Left renal cortex interstitium (tissue), 4 donors: ENCODE measurements around the gene CIRBP. TPM values are rescaled to one million over a fixed set of nuclear protein-coding genes. Genes with fewer than 3 reads are reported as not detected.

ENCODE experiments used
- DNase-seq, 4 donors: peaks; one replicate each; pipeline ENCODE4 v3.0.0-alpha.2; 2013; ENCODE audit warnings: low read depth in 4 of 4, low spot score in 2 of 4, missing footprints in 1 of 4
- polyA plus RNA-seq, 4 donors: library from polyadenylated mRNA; unstranded; fragments of 120-200 nt; gene quantifications; one replicate each; pipeline ENCODE4 v1.2.1, GENCODE V29; 2013; ENCODE audit not compliant: insufficient read length in 4 of 4

The CIRBP gene
- polyA plus RNA-seq, 4 donors, result 787 to 1,013 (median 826) TPM

GRCh38 chr19:1229924-1230782, 39.0 kb upstream of the CIRBP start:
- DNase-seq, result no peak

DNA sequence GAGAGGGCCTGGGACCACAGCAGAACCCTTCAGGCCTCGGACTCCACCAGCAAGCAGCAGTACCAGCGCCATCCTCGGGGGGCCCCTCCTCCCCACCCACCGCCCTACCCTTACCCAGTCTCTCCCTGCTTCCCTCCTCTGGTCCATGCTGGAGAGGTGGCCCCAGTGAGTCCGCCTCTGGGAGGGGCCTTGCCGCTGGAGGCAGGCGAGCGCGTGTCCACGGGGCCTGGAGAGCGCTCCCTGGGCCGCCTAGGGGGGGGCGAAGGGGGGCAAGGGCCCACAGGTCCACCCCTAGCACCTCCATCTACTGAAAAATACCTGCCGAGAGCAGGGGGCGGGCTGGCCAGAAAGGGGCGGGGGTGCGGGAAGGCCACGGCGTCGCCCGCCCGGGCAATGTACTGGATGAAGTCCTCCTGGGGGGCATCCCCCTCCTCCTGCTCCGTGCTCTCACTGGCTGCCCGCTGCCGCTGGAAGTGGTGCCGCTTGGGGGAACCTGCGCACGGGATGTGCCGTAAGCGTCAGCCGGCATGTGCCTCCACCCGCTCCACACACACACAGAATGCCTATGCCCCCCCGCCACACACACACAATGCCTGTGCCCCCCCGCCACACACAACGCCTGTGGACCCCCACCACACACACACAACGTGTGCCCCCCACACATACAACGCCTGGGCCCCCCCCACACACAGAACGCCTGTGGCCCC, 38.2 kb upstream of the CIRBP start:
- DNase-seq, result no peak

- DNase-seq, result no peak
These were observed 37.1 kb upstream of the CIRBP start for GRCh38 chr19:1231729-1232637.

DNA sequence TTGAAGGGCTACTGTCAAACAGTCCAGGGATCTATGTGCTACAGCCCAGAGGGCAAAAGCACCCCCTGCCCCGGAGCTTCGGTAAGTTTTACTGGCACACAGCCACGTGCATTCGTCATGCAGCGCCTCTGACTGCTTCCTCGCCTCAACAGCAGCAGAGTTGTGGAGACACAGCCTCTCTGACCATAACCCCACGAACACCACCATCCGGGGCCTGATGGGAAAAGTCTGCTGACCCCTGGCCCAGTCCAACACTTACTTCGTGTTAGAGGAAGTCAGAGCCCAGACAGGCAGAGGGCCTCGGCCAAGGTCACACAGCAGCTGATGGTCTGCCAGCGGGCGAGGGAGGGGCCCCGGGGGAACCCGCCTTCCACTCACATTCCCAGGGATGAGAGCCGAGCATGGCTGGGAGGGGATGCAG, 36.5 kb upstream of the CIRBP start:
- no peak for DNase-seq

- DNase-seq, result no peak
These were observed 35.9 kb upstream of the CIRBP start for GRCh38 chr19:1233115-1233667.

DNA sequence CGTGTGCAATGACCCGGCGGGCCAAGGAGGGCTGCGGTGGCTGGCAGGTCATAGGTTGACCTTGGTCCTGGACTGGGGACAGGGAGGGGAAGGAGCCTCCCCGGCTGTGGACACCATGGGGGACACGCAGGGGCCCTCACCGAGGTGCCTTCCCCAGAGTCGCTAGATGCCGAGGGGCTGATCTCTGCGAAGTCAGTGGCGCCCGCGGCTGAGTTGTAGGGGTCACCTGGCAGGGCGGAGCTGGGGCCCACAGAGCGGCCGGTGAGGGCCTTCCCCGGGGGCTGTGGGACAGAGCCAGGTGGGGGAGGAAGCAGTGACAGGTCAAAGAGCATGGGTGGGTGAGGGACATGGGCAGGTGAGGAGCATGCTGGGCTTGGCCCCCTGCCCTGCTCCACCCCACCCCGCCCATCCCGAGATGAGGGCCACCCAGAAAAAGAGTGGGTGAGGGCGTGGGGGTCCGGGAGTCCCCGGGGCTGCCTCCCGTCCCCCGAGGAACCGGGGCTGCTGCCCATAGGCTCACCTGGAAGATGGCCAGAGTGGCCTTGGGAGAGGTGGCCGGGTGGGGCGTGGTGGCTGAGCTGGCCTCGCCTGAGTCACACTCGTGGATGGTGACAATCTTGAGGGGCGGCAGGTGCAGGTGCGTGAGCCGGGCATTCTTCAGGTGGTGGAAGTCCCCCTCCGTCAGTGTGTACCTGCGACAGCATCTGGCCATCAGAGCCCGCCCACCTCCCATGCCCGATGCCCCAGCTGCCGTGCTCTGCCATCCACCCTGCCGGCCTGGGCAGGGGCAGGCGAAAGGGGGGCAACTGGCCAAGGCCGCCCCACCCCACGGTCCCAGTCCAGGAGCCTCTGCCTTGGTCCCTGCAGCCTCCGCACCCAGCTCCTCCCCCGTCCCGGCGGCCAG, 34.8 kb upstream of the CIRBP start:
- no peak for DNase-seq

DNA sequence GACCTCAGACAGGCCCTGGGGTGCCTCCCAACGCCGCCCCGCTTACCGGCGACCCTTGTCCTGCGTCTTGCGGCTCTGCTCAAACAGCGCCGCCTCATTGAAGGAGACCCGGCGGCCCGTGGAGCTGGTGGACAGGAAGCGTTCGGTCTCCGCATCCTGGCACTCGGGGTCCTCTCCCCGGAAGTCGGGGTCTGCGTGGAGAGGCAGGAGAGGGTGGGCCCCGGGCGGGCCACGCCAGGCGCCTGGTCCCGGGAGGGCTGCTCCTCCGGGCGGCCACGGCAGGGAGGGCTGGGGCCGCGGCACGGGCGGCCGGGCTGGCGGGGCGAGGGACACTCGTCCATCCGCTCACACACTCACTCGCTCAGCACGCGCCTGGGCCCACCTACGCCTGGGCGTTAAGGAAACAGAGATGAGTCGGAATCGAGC, 34.2 kb upstream of the CIRBP start:
- no peak for DNase-seq

GRCh38 chr19:1235625-1236538, 33.2 kb upstream of the CIRBP start:
- no peak for DNase-seq

DNA sequence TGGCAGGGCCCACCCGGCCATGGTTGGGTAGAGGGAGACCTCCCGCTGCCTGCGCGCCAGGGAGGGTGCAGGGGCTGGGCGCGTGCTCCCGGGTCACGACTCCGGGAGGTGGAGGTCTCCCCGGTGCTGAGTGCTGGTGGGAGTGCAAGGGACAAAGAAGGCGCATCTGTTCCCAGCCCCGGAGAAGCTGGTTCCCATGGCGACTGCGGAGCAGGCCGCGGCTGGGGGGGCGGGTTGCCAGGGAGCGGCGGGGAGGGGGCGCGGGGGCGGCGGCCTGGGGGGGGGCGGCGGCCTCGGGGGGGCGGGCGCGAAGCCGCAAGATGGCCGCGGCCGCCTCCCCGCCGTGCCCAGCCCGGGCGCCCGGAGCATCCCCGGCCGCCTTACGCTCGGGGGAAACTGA, 32.6 kb upstream of the CIRBP start:
- no peak for DNase-seq

GRCh38 chr19:1237027-1237659, 32.0 kb upstream of the CIRBP start:
- DNase-seq, result no peak

GRCh38 chr19:1237754-1238368, 31.3 kb upstream of the CIRBP start, which contains the start of gene CBARP:
Gene CBARP (minus strand): TSS chr19:1238005. CDS start chr19:1236100, 1,905 bp downstream.
- DNase-seq, result no peak

DNA sequence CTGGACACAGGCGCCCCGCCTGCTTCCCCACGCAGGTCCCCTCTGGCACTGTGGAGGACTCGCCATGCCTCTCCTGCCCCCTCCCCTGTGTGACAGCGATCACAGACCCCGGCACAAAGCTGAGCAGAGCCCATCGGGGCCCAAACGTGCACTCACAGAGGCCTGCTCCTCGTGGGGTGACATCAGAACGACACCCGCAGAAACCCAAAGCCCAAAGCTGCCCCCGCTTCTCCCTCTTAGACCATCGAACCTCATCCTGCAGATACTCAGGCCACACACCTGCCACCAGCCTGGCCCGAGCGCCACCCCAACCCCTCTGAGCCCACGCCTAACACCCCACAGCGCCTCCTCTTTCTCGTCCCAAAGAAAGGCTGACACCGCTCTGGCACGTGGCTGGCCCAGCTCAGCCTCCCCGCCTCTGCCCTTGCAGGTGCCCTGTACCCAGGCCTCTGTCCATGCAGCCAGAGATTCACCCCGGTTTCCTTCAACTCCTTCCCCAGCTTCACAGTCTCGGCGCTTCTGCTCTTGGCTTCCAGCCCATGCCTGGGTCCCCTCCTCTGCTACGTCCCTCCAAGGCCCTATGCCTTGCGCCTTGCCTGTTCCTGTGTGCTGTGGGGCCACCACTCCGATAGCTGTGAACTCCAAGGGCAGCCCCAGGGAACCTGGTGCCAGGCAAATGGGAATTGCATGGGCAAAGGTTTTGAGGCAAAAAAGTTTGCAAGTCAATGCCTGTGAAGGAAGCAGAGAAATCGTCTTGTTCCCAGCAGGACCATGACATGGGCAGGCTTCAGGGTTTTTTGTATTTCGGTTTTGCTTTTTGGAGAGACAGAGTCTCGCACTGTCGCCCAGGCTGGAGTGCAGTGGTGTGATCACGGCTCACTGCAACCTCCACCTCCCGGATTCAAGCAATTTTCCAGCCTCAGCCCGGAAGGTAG, 30.5 kb upstream of the CIRBP start:
- DNase-seq, result no peak

- DNase-seq, result no peak
These were observed 29.7 kb upstream of the CIRBP start for GRCh38 chr19:1239420-1239795.

DNA sequence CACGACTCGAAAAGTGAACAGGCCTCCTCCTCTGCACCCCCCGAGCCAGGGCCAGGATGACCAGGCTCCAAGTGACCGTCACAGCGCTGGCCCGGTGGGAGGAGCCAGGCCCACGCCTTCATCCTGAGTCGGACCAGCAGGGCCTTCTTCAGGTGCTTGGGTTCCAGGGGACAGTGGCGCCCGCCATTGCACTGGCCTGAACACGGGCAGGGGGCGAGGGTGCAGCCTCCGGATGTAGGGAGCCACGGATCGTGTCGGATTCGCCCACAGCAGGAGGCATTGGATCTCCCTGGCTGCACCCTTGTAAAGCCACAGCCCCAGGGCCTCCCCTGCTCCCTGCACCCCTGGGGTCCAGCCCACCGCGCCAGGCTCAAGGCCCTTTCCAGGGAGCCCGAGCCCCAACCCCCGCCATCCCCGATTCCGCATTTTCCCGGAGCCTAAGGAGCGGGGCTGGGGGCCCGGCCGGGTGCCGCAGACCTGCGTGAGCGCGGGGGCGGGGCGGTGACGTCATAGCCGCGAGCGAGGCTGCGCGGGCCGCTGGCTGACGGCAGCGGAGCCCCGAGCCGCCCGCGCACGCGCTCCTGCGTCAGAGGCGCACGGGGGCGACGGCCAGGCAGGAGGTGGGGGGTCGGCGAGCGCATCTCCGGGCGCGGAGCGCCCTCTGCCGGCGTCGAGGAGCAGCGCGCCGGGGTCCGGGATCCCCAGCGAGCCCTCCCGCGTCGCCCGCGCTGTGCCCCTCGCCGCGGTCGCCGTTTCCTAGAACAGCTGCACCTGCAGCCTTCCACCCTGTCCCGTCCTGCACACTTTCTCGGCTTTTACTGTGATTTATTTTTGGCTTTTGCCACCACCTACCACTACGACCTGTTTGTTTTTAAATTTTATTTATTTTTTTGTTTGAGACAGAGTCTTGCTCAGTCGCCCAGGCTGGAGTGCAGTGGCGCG, 29.1 kb upstream of the CIRBP start:
- peak in 1 of 4 donors; percentile 80 for DNase-seq

GRCh38 chr19:1240925-1241324, 28.2 kb upstream of the CIRBP start:
- DNase-seq, result no peak
